DLD1 (cell line): ENCODE measurements around the gene WNK1.

ENCODE experiments used
- in situ Hi-C: cut with HindIII; loops from 2 replicates; pipeline ENCODE4 v1.10.0; 2017; ENCODE audit warnings: low sequenced_read_pairs

Gene WNK1

GRCh38 chr12:851913-852312, 99.5 kb downstream of the WNK1 start:
- in situ Hi-C loops = no loop called here

GRCh38 chr12:852864-853263, 100.5 kb downstream of the WNK1 start:
- in situ Hi-C loops = no loop called here

- in situ Hi-C loops = no loop called here
Observed at GRCh38 chr12:857611-858010, 105.2 kb downstream of the WNK1 start.

GRCh38 chr12:862303-862911, 110.0 kb downstream of the WNK1 start:
- in situ Hi-C loops = no loop called here

- in situ Hi-C loops = no loop called here
Observed at GRCh38 chr12:863285-863684, 110.9 kb downstream of the WNK1 start.

GRCh38 chr12:865614-866013, 113.2 kb downstream of the WNK1 start:
- in situ Hi-C loops = no loop called here

GRCh38 chr12:867905-868304, 115.5 kb downstream of the WNK1 start:
- in situ Hi-C loops = no loop called here

- in situ Hi-C loops = no loop called here
Observed at GRCh38 chr12:868722-869121, 116.3 kb downstream of the WNK1 start.

GRCh38 chr12:870378-870777, 118.0 kb downstream of the WNK1 start:
- in situ Hi-C loops = no loop called here

GRCh38 chr12:873954-874353, 121.6 kb downstream of the WNK1 start:
- in situ Hi-C loops = no loop called here

- in situ Hi-C loops = no loop called here
Observed at GRCh38 chr12:879641-880040, 127.3 kb downstream of the WNK1 start.

- in situ Hi-C loops = no loop called here
Observed at GRCh38 chr12:880656-881055, 128.3 kb downstream of the WNK1 start.

GRCh38 chr12:884746-885414, 132.5 kb downstream of the WNK1 start:
- in situ Hi-C loops = no loop called here

- in situ Hi-C loops = no loop called here
Observed at GRCh38 chr12:885701-886100, 133.3 kb downstream of the WNK1 start.

- in situ Hi-C loops = no loop called here
Observed at GRCh38 chr12:886206-886605, 133.8 kb downstream of the WNK1 start.

GRCh38 chr12:894226-894625, 141.8 kb downstream of the WNK1 start:
- in situ Hi-C loops = no loop called here

GRCh38 chr12:896031-896430, 143.7 kb downstream of the WNK1 start:
- in situ Hi-C loops = no loop called here

GRCh38 chr12:897386-897785, 145.0 kb downstream of the WNK1 start:
- in situ Hi-C loops = no loop called here

GRCh38 chr12:902581-902980, 150.2 kb downstream of the WNK1 start:
- in situ Hi-C loops = no loop called here

GRCh38 chr12:903055-903454, 150.7 kb downstream of the WNK1 start:
- in situ Hi-C loops = no loop called here

GRCh38 chr12:904010-904414, 151.6 kb downstream of the WNK1 start:
- in situ Hi-C loops = no loop called here

- in situ Hi-C loops = no loop called here
Observed at GRCh38 chr12:905261-906031, 153.1 kb downstream of the WNK1 start.
